ENCODE measurements around the gene LRRC43.

Gene LRRC43

GRCh38 chr12:122148657-122149056, 34.3 kb upstream of the LRRC43 start:
- no peak for DNase-seq (ENCODE audit: low read depth)
- no peak overlapping the region for H3K4me3 ChIP-seq (ENCODE audit: low read depth, low read length)
- TF ChIP-seq, protein P1, sequence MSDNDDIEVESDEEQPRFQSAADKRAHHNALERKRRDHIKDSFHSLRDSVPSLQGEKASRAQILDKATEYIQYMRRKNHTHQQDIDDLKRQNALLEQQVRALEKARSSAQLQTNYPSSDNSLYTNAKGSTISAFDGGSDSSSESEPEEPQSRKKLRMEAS (IDR thresholded peaks at IDR 0.05; ENCODE audit: low read depth, low read length): no peak
- TF ChIP-seq CTCF (IDR thresholded peaks at IDR 0.05; ENCODE audit: low read depth, low read length) (no peak), MYC (IDR thresholded peaks at IDR 0.05; ENCODE audit: low read depth, low read length) (no peak), POLR2A (IDR thresholded peaks at IDR 0.05; ENCODE audit: extremely low read depth, insufficient read length) (no peak)

DNA sequence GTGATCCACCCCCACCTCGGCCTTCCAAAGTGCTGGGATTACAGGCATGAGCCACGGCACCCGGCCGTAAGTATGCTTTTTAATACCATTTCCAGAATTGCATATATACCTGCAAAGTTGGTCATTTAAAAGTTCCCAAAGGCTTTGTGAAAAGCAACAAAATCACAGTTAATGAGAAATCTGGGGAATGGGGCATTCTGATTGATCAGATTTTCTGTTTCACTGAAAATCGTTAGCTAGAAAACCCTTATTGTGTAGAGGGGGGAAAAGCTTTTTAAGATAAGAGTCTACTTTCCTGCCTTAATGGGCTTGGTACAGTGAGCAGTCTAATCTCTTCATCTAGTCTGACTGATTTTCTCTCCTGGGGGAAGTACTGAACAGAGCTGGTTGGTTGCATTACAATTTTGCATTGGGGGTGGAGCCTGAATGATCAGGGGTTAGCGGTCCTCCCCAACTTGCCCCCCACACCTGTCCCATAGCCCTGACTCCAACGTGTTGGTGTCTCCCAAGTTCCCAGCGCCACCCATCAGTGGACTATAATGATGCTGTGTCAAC, 32.7 kb upstream of the LRRC43 start:
- DNase-seq (ENCODE audit: low read depth): no peak
- no peak for TF ChIP-seq MYC (IDR thresholded peaks at IDR 0.05; ENCODE audit: low read depth, low read length)
- no peak for TF ChIP-seq CTCF (IDR thresholded peaks at IDR 0.05; ENCODE audit: low read depth, low read length)
- TF ChIP-seq, protein P1 (IDR thresholded peaks at IDR 0.05; ENCODE audit: low read depth, low read length): no peak
- TF ChIP-seq POLR2A (IDR thresholded peaks at IDR 0.05; ENCODE audit: extremely low read depth, insufficient read length): no peak
- no peak overlapping the region for H3K4me3 ChIP-seq (ENCODE audit: low read depth, low read length)

DNA sequence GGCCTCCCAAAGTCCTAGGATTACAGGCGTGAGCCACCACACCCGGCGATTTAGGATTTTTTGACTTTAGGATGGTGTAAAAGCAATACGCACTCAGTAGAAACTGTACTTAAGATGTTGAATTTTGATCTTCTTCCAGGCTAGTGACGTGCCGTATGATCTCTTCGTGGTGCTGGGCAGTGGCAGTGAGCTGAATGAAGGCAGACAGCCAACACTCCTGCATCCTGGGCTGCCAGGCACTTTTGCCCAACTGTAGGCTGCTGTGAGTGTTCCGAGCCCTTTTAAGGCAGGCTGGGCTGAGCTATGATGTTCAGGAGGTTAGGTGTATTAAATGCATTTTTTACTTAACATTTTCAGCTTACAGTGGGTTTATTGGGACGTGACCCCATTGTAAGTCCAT, 30.2 kb upstream of the LRRC43 start:
- TF ChIP-seq CTCF (IDR thresholded peaks at IDR 0.05; ENCODE audit: low read depth, low read length) (no peak), MYC (IDR thresholded peaks at IDR 0.05; ENCODE audit: low read depth, low read length) (no peak), POLR2A (IDR thresholded peaks at IDR 0.05; ENCODE audit: extremely low read depth, insufficient read length) (no peak)
- TF ChIP-seq, protein P1 (IDR thresholded peaks at IDR 0.05; ENCODE audit: low read depth, low read length): no peak
- no peak overlapping the region for H3K4me3 ChIP-seq (ENCODE audit: low read depth, low read length)
- no peak for DNase-seq (ENCODE audit: low read depth)

DNA sequence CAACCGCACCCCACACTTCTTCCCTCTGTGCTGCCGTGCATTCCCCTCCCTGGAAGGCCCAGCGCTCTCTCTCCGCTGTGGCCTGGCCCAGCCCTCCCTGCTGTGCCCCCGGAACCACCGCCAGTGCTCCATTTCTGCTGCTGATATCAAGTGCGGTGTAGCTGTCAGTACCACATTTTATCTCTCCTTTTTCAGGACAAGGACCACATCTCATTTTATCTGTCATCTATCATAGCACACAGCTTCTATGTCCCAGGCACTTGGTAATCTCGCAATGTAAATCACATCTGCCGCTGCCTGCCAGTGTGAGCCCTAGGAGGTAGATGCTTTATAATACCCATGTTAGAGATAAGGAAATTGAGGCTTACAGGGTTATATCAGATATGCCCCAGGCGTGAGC, 27.2 kb upstream of the LRRC43 start:
- TF ChIP-seq POLR2A (IDR thresholded peaks at IDR 0.05; ENCODE audit: extremely low read depth, insufficient read length) (no peak), CTCF (IDR thresholded peaks at IDR 0.05; ENCODE audit: low read depth, low read length) (no peak), MYC (IDR thresholded peaks at IDR 0.05; ENCODE audit: low read depth, low read length) (no peak)
- TF ChIP-seq, protein P1 (IDR thresholded peaks at IDR 0.05; ENCODE audit: low read depth, low read length): no peak
- no peak overlapping the region for H3K4me3 ChIP-seq (ENCODE audit: low read depth, low read length)
- no peak for DNase-seq (ENCODE audit: low read depth)

- TF ChIP-seq, protein P1 (IDR thresholded peaks at IDR 0.05; ENCODE audit: low read depth, low read length): no peak
- no peak for TF ChIP-seq POLR2A (IDR thresholded peaks at IDR 0.05; ENCODE audit: extremely low read depth, insufficient read length)
- TF ChIP-seq CTCF (IDR thresholded peaks at IDR 0.05; ENCODE audit: low read depth, low read length): no peak
- no peak for TF ChIP-seq MYC (IDR thresholded peaks at IDR 0.05; ENCODE audit: low read depth, low read length)
- DNase-seq (ENCODE audit: low read depth): no peak
- H3K4me3 ChIP-seq (ENCODE audit: low read depth, low read length): no peak overlapping the region
Measured at GRCh38 chr12:122158700-122159285, 24.1 kb upstream of the LRRC43 start.
